ENCODE results near the gene EVC2. TPM values are rescaled to one million over a fixed set of nuclear protein-coding genes. Genes with fewer than 3 reads are reported as not detected.

The EVC2 gene
- total RNA-seq, 2 donors from 2014 or later = 9.7 to 11.7 TPM

DNA sequence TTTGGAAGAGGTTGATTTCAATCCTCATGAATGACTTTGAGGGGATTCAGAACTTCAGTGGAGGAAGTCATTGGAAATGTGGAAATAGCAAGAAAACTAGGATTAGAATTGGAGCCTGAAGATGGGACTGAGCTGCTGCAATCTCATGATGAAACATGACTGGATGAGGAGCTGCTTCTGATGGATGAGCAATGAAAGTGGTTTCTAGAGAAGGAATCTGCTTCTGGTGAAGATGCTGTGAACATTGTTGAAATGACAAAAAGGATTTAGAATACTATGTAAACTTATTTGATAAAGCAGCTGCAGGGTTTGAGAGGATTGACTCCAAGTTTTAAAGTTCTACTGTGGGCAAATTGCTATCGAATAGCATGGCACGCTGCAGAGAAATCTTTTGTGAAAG lies 29.7 kb upstream of the EVC2 start:
- H3K4me3 ChIP-seq (ENCODE audit: low read length) = no peak overlapping the region
- H3K4me1 Mint-ChIP-seq = no peaks in the 10 kb centered on the region
- no peak overlapping the region for H3K4me3 Mint-ChIP-seq
- no peaks in the 10 kb centered on the region for H3K4me1 ChIP-seq (ENCODE audit: control insufficient read depth, insufficient read depth, low read length)
- H3K9ac ChIP-seq (ENCODE audit: extremely low read depth, low read length, poor library complexity, severe bottlenecking) = no peak overlapping the region
- no peaks in the 10 kb centered on the region for H3K27me3 Mint-ChIP-seq (ENCODE audit: insufficient read depth)
- no peaks in the 10 kb centered on the region for H3K9me3 ChIP-seq (ENCODE audit: control insufficient read depth, low read length)
- TF ChIP-seq, protein P1, sequence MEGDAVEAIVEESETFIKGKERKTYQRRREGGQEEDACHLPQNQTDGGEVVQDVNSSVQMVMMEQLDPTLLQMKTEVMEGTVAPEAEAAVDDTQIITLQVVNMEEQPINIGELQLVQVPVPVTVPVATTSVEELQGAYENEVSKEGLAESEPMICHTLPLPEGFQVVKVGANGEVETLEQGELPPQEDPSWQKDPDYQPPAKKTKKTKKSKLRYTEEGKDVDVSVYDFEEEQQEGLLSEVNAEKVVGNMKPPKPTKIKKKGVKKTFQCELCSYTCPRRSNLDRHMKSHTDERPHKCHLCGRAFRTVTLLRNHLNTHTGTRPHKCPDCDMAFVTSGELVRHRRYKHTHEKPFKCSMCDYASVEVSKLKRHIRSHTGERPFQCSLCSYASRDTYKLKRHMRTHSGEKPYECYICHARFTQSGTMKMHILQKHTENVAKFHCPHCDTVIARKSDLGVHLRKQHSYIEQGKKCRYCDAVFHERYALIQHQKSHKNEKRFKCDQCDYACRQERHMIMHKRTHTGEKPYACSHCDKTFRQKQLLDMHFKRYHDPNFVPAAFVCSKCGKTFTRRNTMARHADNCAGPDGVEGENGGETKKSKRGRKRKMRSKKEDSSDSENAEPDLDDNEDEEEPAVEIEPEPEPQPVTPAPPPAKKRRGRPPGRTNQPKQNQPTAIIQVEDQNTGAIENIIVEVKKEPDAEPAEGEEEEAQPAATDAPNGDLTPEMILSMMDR (conservative IDR thresholded peaks at IDR 0.05) = no peak
- no peak overlapping the region for H3K27ac ChIP-seq (ENCODE audit: low read depth, low read length)
- peaks cover 34% of the 10 kb centered on the region for H3K36me3 Mint-ChIP-seq (ENCODE audit: low read depth)
- DNase-seq = no peak
- 95 to 98% methylated on average over 2 of the region's 2 CpGs for WGBS, 2 experiments (ENCODE audit: insufficient coverage in 1 of 2, insufficient read length in 1 of 2)
- no peaks in the 10 kb centered on the region for H3K27me3 ChIP-seq (ENCODE audit: control insufficient read depth, insufficient read depth, low read length, poor library complexity, severe bottlenecking)
- no peaks in the 10 kb centered on the region for H3K9me3 Mint-ChIP-seq
- H3K36me3 ChIP-seq (ENCODE audit: control insufficient read depth, insufficient read depth, low read length) = peaks cover 27% of the 10 kb centered on the region
- H3K27ac Mint-ChIP-seq = no peak overlapping the region

DNA sequence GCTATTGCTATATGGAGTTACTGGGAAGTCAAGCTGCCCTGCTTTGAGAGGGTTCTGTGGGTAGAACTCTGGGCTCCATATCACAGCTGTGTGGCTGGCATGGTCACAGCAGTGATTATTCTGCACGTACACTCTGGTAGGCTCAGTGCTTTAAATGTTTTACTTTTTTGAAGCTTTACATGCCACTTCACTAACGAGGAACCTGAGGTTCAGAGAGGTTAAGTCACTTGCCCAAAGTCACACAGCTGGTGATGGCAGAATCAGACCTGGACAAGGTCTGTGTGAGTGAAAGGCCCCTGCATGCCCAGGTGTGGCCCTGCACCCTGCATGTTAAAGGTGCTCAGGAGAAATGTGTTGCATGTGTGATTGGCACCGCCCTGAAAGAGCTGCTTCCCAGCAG lies 27.1 kb upstream of the EVC2 start:
- Mint-ChIP-seq H3K4me1 (no peaks in the 10 kb centered on the region), H3K27ac (no peak overlapping the region), H3K4me3 (no peak overlapping the region), H3K9me3 (no peaks in the 10 kb centered on the region), H3K27me3 (ENCODE audit: insufficient read depth) (no peaks in the 10 kb centered on the region), H3K36me3 (ENCODE audit: low read depth) (peaks cover 56% of the 10 kb centered on the region)
- Histone ChIP-seq H3K4me1 (ENCODE audit: control insufficient read depth, insufficient read depth, low read length) (no peaks in the 10 kb centered on the region), H3K4me3 (ENCODE audit: low read length) (no peak overlapping the region), H3K9ac (ENCODE audit: extremely low read depth, low read length, poor library complexity, severe bottlenecking) (no peak overlapping the region), H3K36me3 (ENCODE audit: control insufficient read depth, insufficient read depth, low read length) (peaks cover 27% of the 10 kb centered on the region), H3K9me3 (ENCODE audit: control insufficient read depth, low read length) (no peaks in the 10 kb centered on the region), H3K27ac (ENCODE audit: low read depth, low read length) (no peak overlapping the region), H3K27me3 (ENCODE audit: control insufficient read depth, insufficient read depth, low read length, poor library complexity, severe bottlenecking) (no peaks in the 10 kb centered on the region)
- WGBS, 2 experiments (ENCODE audit: insufficient coverage in 1 of 2, insufficient read length in 1 of 2) = 90 to 97% methylated on average over 3 of the region's 3 CpGs
- TF ChIP-seq, protein P1 (conservative IDR thresholded peaks at IDR 0.05) = no peak
- no peak for DNase-seq

DNA sequence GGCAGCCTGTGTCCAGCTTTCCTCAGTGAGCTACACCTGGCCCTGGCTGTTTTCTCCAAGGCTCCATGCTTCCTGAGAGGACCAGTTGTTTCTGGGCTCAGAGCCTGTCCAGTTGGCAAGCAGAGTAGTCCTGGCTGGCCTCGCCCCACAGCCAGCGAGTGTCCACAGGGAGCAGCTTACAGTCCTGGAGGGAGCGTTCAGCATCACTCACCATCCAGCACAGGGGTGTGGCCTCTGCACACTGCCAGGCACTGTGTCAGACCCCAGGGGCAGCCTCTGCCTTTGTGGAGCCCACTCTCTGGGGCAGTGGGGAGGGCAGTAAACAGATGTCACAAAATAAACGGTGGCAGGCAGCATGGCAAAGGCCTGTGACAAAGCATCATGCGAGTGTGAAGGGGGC lies 26.5 kb upstream of the EVC2 start:
- H3K36me3 ChIP-seq (ENCODE audit: control insufficient read depth, insufficient read depth, low read length) = peaks cover 30% of the 10 kb centered on the region
- no peak for DNase-seq
- H3K9me3 ChIP-seq (ENCODE audit: control insufficient read depth, low read length) = no peaks in the 10 kb centered on the region

More for the DNA sequence above, 26.5 kb upstream of the EVC2 start:
- TF ChIP-seq, protein P1 (conservative IDR thresholded peaks at IDR 0.05) = no peak
- Histone ChIP-seq H3K4me1 (ENCODE audit: control insufficient read depth, insufficient read depth, low read length) (no peaks in the 10 kb centered on the region), H3K27me3 (ENCODE audit: control insufficient read depth, insufficient read depth, low read length, poor library complexity, severe bottlenecking) (no peaks in the 10 kb centered on the region), H3K9ac (ENCODE audit: extremely low read depth, low read length, poor library complexity, severe bottlenecking) (no peak overlapping the region), H3K4me3 (ENCODE audit: low read length) (no peak overlapping the region), H3K27ac (ENCODE audit: low read depth, low read length) (no peak overlapping the region)
- WGBS, 2 experiments (ENCODE audit: insufficient coverage in 1 of 2, insufficient read length in 1 of 2) = 93 to 100% methylated on average over 2 to 5 of the region's 5 CpGs
- H3K27ac Mint-ChIP-seq = no peak overlapping the region
- no peaks in the 10 kb centered on the region for H3K4me1 Mint-ChIP-seq
- H3K27me3 Mint-ChIP-seq (ENCODE audit: insufficient read depth) = no peaks in the 10 kb centered on the region
- H3K36me3 Mint-ChIP-seq (ENCODE audit: low read depth) = peaks cover 57% of the 10 kb centered on the region
- H3K9me3 Mint-ChIP-seq = no peaks in the 10 kb centered on the region
- H3K4me3 Mint-ChIP-seq = no peak overlapping the region
